OCI-LY7 (cell line): ENCODE data around the gene NFKBIE.

ENCODE experiments used
- CTCF ChIP-seq: fragments of 200-600 bp; sonication (generic); conservative IDR thresholded peaks from 2 replicates; pipeline ENCODE4 v1.5.1; 2014; ENCODE audit warnings: mild to moderate bottlenecking, antibody characterized with exemption, low read length, moderate library complexity, mixed read lengths
- EZH2phosphoT487 ChIP-seq: fragments of 200-600 bp; sonication (generic); IDR thresholded peaks from 2 replicates; pipeline ENCODE4 v1.6.1; 2018; ENCODE audit warnings: low read depth, borderline replicate concordance, mild to moderate bottlenecking, mixed run types, antibody characterized with exemption, low read length, moderate library complexity, mixed read lengths

- peak; percentile 75 for TF ChIP-seq CTCF
- TF ChIP-seq EZH2phosphoT487, result no peak
Observed at GRCh38 chr6:44257025-44257752, 8.2 kb downstream of the NFKBIE start, which contains the start of gene SLC35B2.
